Measurements from ENCODE around the gene COG4. TPM values are rescaled to one million over a fixed set of nuclear protein-coding genes. Genes with fewer than 3 reads are reported as not detected.
A peak's percentile ranks its signal among the peaks of the same experiment; 100 is the strongest.

COG4 gene
- total RNA-seq, 3 donors from 2014 or later = 36.4 to 46.1 (median 41.3) TPM

GRCh38 chr16:70556063-70556462, 32.7 kb upstream of the COG4 start:
- intact Hi-C loops (cut with DNase I; ENCODE audit: low total_unique reads) = no loop called here
- no peaks in the 10 kb centered on the region for H3K27me3 ChIP-seq
- H3K4me3 ChIP-seq = no peak overlapping the region
- no peaks in the 10 kb centered on the region for H3K4me1 ChIP-seq
- peaks cover 8% of the 10 kb centered on the region for H3K36me3 ChIP-seq
- H3K27ac ChIP-seq = no peak overlapping the region
- TF ChIP-seq POLR2A (IDR thresholded peaks at IDR 0.05) (no peak), POLR2AphosphoS5 (IDR thresholded peaks at IDR 0.05) (no peak)
- DNase-seq (ENCODE audit: low spot score in 2 of 2) = no peak
- H3K9me3 ChIP-seq = no peaks in the 10 kb centered on the region

GRCh38 chr16:70553645-70554044, 30.3 kb upstream of the COG4 start:
- Histone ChIP-seq H3K27ac (peak overlapping the region; percentile 59 to 80), H3K4me3 (no peak overlapping the region), H3K27me3 (no peaks in the 10 kb centered on the region), H3K36me3 (peaks cover 21% of the 10 kb centered on the region), H3K9me3 (no peaks in the 10 kb centered on the region), H3K4me1 (no peaks in the 10 kb centered on the region)
- TF ChIP-seq POLR2AphosphoS5 (IDR thresholded peaks at IDR 0.05) (no peak), POLR2A (IDR thresholded peaks at IDR 0.05) (no peak), CTCF (IDR thresholded peaks at IDR 0.05) (no peak)
- DNase-seq (ENCODE audit: low spot score in 2 of 2) = no peak
- intact Hi-C loops (cut with DNase I; ENCODE audit: low total_unique reads) = no loop called here

GRCh38 chr16:70552675-70553074, 29.3 kb upstream of the COG4 start:
- Histone ChIP-seq H3K4me3 (no peak overlapping the region), H3K36me3 (peaks cover 28% of the 10 kb centered on the region), H3K27ac (peak overlapping the region in 1 of 2 donors; percentile 59), H3K27me3 (no peaks in the 10 kb centered on the region), H3K9me3 (no peaks in the 10 kb centered on the region), H3K4me1 (no peaks in the 10 kb centered on the region)
- intact Hi-C loops (cut with DNase I; ENCODE audit: low total_unique reads) = no loop called here
- DNase-seq (ENCODE audit: low spot score in 2 of 2) = no peak
- TF ChIP-seq CTCF (IDR thresholded peaks at IDR 0.05) (no peak), POLR2AphosphoS5 (IDR thresholded peaks at IDR 0.05) (no peak), POLR2A (IDR thresholded peaks at IDR 0.05) (no peak)

GRCh38 chr16:70551788-70552187, 28.4 kb upstream of the COG4 start:
- H3K4me1 ChIP-seq = no peaks in the 10 kb centered on the region
- DNase-seq (ENCODE audit: low spot score in 2 of 2) = no peak
- H3K4me3 ChIP-seq = no peak overlapping the region
- no peaks in the 10 kb centered on the region for H3K27me3 ChIP-seq
- H3K27ac ChIP-seq = peak overlapping the region; percentile 2 to 33
- intact Hi-C loops (cut with DNase I; ENCODE audit: low total_unique reads) = no loop called here
- TF ChIP-seq CTCF (IDR thresholded peaks at IDR 0.05) = no peak
- no peak for TF ChIP-seq POLR2A (IDR thresholded peaks at IDR 0.05)
- TF ChIP-seq POLR2AphosphoS5 (IDR thresholded peaks at IDR 0.05) = no peak
- no peaks in the 10 kb centered on the region for H3K9me3 ChIP-seq
- peaks cover 28% of the 10 kb centered on the region for H3K36me3 ChIP-seq

GRCh38 chr16:70550082-70550481, 26.7 kb upstream of the COG4 start:
- peak overlapping the region in 1 of 2 donors; percentile 21 for H3K27ac ChIP-seq
- intact Hi-C loops (cut with DNase I; ENCODE audit: low total_unique reads) = no loop called here
- H3K36me3 ChIP-seq = peaks cover 31% of the 10 kb centered on the region
- no peak for TF ChIP-seq POLR2AphosphoS5 (IDR thresholded peaks at IDR 0.05)
- TF ChIP-seq POLR2A (IDR thresholded peaks at IDR 0.05) = no peak
- TF ChIP-seq CTCF (IDR thresholded peaks at IDR 0.05) = no peak
- no peak for DNase-seq (ENCODE audit: low spot score in 2 of 2)
- H3K4me1 ChIP-seq = no peaks in the 10 kb centered on the region
- H3K27me3 ChIP-seq = no peaks in the 10 kb centered on the region
- no peaks in the 10 kb centered on the region for H3K9me3 ChIP-seq
- no peak overlapping the region for H3K4me3 ChIP-seq

GRCh38 chr16:70548936-70549335, 25.6 kb upstream of the COG4 start:
- intact Hi-C loops (cut with DNase I; ENCODE audit: low total_unique reads) = no loop called here
- Histone ChIP-seq H3K9me3 (no peaks in the 10 kb centered on the region), H3K4me1 (no peaks in the 10 kb centered on the region), H3K27me3 (no peaks in the 10 kb centered on the region), H3K4me3 (no peak overlapping the region), H3K36me3 (peaks cover 24% of the 10 kb centered on the region), H3K27ac (no peak overlapping the region)
- TF ChIP-seq POLR2A (IDR thresholded peaks at IDR 0.05) (no peak), CTCF (IDR thresholded peaks at IDR 0.05) (no peak), POLR2AphosphoS5 (IDR thresholded peaks at IDR 0.05) (no peak)
- DNase-seq (ENCODE audit: low spot score in 2 of 2) = no peak

Data from breast epithelium (tissue), 4 donors.